ENCODE measurements around the gene PCMTD2. TPM values are rescaled to one million over a fixed set of nuclear protein-coding genes. Genes with fewer than 3 reads are reported as not detected.

The PCMTD2 gene
- total and polyA plus RNA-seq, 2 experiments from 2014 or later: 33.8 to 76.1 TPM

- Mint-ChIP-seq H3K27me3 (ENCODE audit: insufficient read depth, low read depth, poor library complexity) (peaks cover 14% of the 10 kb centered on the region), H3K27ac (no peak overlapping the region), H3K4me3 (no peak overlapping the region), H3K36me3 (ENCODE audit: low read depth) (peaks cover 33% of the 10 kb centered on the region), H3K4me1 (no peaks in the 10 kb centered on the region), H3K9me3 (peaks cover 55% of the 10 kb centered on the region)
- DNase-seq (ENCODE audit: low spot score) (no peak), ATAC-seq (no peak)
- Histone ChIP-seq H3K4me2 (no peak overlapping the region), H3K27ac (ENCODE audit: low read depth) (no peak overlapping the region), H3F3A (replicated peaks; ENCODE audit: low read depth) (peaks cover 10% of the 10 kb centered on the region; the same call in 1 of the 2 replicates), H3K27me3 (ENCODE audit: insufficient read depth) (no peaks in the 10 kb centered on the region), H3K36me3 (ENCODE audit: insufficient read depth) (peaks cover 7% of the 10 kb centered on the region), H4K20me1 (replicated peaks; ENCODE audit: insufficient read depth) (no peaks in the 10 kb centered on the region), H3K9me2 (ENCODE audit: insufficient read depth) (no peaks in the 10 kb centered on the region), H3K79me2 (replicated peaks; ENCODE audit: insufficient read depth) (no peaks in the 10 kb centered on the region), H3K4me3 (no peak overlapping the region), H2AFZ (no peak overlapping the region), H3K4me1 (ENCODE audit: insufficient read depth) (no peaks in the 10 kb centered on the region)
- TF ChIP-seq REST (IDR thresholded peaks at IDR 0.05; ENCODE audit: unreplicated experiment) (no peak), CREB1 (CRISPR knock-in tag; IDR thresholded peaks at IDR 0.05; ENCODE audit: low read depth) (no peak), ZNF462 (CRISPR knock-in tag; IDR thresholded peaks at IDR 0.05) (no peak), POLR2AphosphoS5 (IDR thresholded peaks at IDR 0.05; ENCODE audit: low read depth) (no peak), EZH2phosphoT487 (IDR thresholded peaks at IDR 0.05; ENCODE audit: unreplicated experiment) (no peak), ZNF114 (CRISPR knock-in tag; IDR thresholded peaks at IDR 0.05) (no peak), CTCF (conservative IDR thresholded peaks at IDR 0.05; ENCODE audit: low read depth in 2 of 2) (no peak), ETS1 (IDR thresholded peaks at IDR 0.05) (no peak), JUNB (IDR thresholded peaks at IDR 0.05; ENCODE audit: unreplicated experiment) (no peak), ZNF331 (CRISPR knock-in tag; IDR thresholded peaks at IDR 0.05; ENCODE audit: low read depth) (no peak), NANOG (IDR thresholded peaks at IDR 0.05; ENCODE audit: borderline replicate concordance) (no peak), STAT1 (IDR thresholded peaks at IDR 0.05; ENCODE audit: unreplicated experiment) (no peak), EZH2 (IDR thresholded peaks at IDR 0.05; ENCODE audit: low read depth, unreplicated experiment) (no peak)
Measured at GRCh38 chr20:64280460-64280843, 24.9 kb downstream of the PCMTD2 start.
